Spleen (tissue), 11 donors: ENCODE measurements around the gene ITPR1. TPM values are rescaled to one million over a fixed set of nuclear protein-coding genes. Genes with fewer than 3 reads are reported as not detected.
A peak's percentile ranks its signal among the peaks of the same experiment; 100 is the strongest.

ENCODE experiments used
- DNase-seq: peaks from one replicate; pipeline ENCODE4 v3.0.0-alpha.2; 2020
- H3K27ac ChIP-seq, 8 donors: fragments of 200-600 bp; sonication (generic) in 7 of 8; 1 replicate in 4 of 8; 2 replicates in 4 of 8; pipeline versions ENCODE4 v1.5.0 to v1.8.0; 2016 to 2021; ENCODE audit warnings: inconsistent platforms in 4 of 8, mild to moderate bottlenecking in 4 of 8, moderate library complexity in 1 of 8
- H3K27me3 ChIP-seq, 7 donors: fragments of 200-600 bp; sonication (generic) in 6 of 7; replicated peaks in 1 of 7; 1 replicate in 4 of 7; 2 replicates in 3 of 7; pipeline versions ENCODE4 v1.5.0 to v1.8.0; 2016 to 2021; ENCODE audit warnings: inconsistent platforms in 3 of 7, mild to moderate bottlenecking in 1 of 7
- H3K36me3 ChIP-seq, 6 donors: fragments of 200-600 bp; sonication (generic) in 5 of 6; 1 replicate in 4 of 6; 2 replicates in 2 of 6; pipeline versions ENCODE4 v1.5.0 to v1.8.0; 2016 to 2021; ENCODE audit warnings: inconsistent platforms in 2 of 6
- H3K4me1 ChIP-seq, 6 donors: fragments of 200-600 bp; sonication (generic) in 5 of 6; 1 replicate in 3 of 6; 2 replicates in 3 of 6; pipeline versions ENCODE4 v1.5.0 to v1.8.0; 2016 to 2021; ENCODE audit warnings: inconsistent platforms in 3 of 6
- H3K4me3 ChIP-seq, 8 donors: fragments of 200-600 bp; sonication (generic) in 7 of 8; 1 replicate in 4 of 8; 2 replicates in 4 of 8; pipeline versions ENCODE4 v1.5.0 to v1.8.0; 2016 to 2021; ENCODE audit warnings: inconsistent platforms in 4 of 8, mild to moderate bottlenecking in 4 of 8, moderate library complexity in 2 of 8
- H3K9me3 ChIP-seq, 8 donors: fragments of 200-600 bp; sonication (generic) in 7 of 8; 1 replicate in 4 of 8; 2 replicates in 4 of 8; pipeline versions ENCODE4 v1.5.0 to v1.8.0; 2016 to 2021; ENCODE audit warnings: inconsistent platforms in 4 of 8
- CTCF ChIP-seq, 11 experiments: fragments of 200-600 bp in 7 of 11; fragments of 450-650 bp in 4 of 11; sonication (generic) in 4 of 11; IDR thresholded peaks in 8 of 11; conservative IDR thresholded peaks in 3 of 11; 1 replicate in 7 of 11; 2 replicates in 4 of 11; pipeline versions ENCODE4 v1.4.0 to v1.8.0; 2016 to 2021; ENCODE audit warnings: antibody characterized with exemption in 11 of 11, inconsistent platforms in 4 of 11, mild to moderate bottlenecking in 1 of 11
- POLR2A ChIP-seq, 3 donors: fragments of 450-650 bp; IDR thresholded peaks; one replicate each; pipeline ENCODE4 v1.5.1; 2017; ENCODE audit warnings: antibody characterized with exemption in 3 of 3, mild to moderate bottlenecking in 1 of 3
- POLR2AphosphoS5 ChIP-seq, 3 donors: sonication (generic); formaldehyde crosslinking; IDR thresholded peaks; one replicate each; pipeline ENCODE4 v1.5.1; 2017; ENCODE audit warnings: antibody characterized with exemption in 3 of 3
- WGBS, 5 donors: extraction: QIAGEN DNeasy Blood & Tissue Kit in 3 of 5; methylation state at CpG; one replicate each; pipeline versions ENCODE4 v1.1.5 to v1.1.7; 2013 to 2018; 5-methylcytosine and 5-hydroxymethylcytosine counted together
- intact Hi-C: fragments of 100-400 bp; cut with DNase I; formaldehyde crosslinking; loops from one replicate; pipeline ENCODE4 v1.15.0; 2023; ENCODE audit warnings: low total_unique reads
- polyA plus RNA-seq, 3 donors: library from polyadenylated mRNA; stranded (reverse); fragments of 200-250 nt; gene quantifications; one replicate each; pipeline ENCODE4 v1.2.1, GENCODE V29; 2013
- total RNA-seq, 7 donors: library from RNA; depleted of rRNA in 3 of 7; stranded (reverse); fragments of >200 nt in 3 of 7; fragmentation: NEBNext Ultra II Directional in 4 of 7; extraction: Animal tissue kit (Norgen Biotek cat#: 25700) in 4 of 7; gene quantifications; one replicate each; pipeline versions ENCODE4 v1.1.0 to v1.2.1, GENCODE V29; 2016 to 2021
- donor health status: healthy with polysubstance abuse.
- donor health status: DM: no; HTN: no; CAD: no; lungs with moderate emphysema.
- donor health status: DM: no; HTN: no; CAD: no.
- donor health status: Bipolar disorder and iron deficiency.
- donor health status: healthy.
- donor health status: DM: no; HTN: no; CAD: no.
- donor health status: DM: yes; HTN: yes; CAD: no.

Gene ITPR1
- total and polyA plus RNA-seq, 10 donors = 17.5 to 194 (median 129) TPM

- H3K36me3 ChIP-seq = peaks cover 0 to 48% (median 8%) of the 10 kb centered on the region in 6 donors
- no peaks in the 10 kb centered on the region for H3K9me3 ChIP-seq
- peaks cover 23 to 85% (median 49%) of the 10 kb centered on the region in 6 donors for H3K4me1 ChIP-seq
- no peak for TF ChIP-seq POLR2A (IDR thresholded peaks at IDR 0.05)
- TF ChIP-seq POLR2AphosphoS5 (IDR thresholded peaks at IDR 0.05) = no peak
- no peak for TF ChIP-seq CTCF (IDR thresholded peaks at IDR 0.05 in 8 of 11, conservative IDR thresholded peaks at IDR 0.05 in 3 of 11)
- no peak for DNase-seq
- H3K27ac ChIP-seq = peak overlapping the region in 3 of 8 donors; percentile 82 to 88 (median 82)
- no peak overlapping the region for H3K4me3 ChIP-seq
- intact Hi-C loops = no loop called here
- H3K27me3 ChIP-seq = no peaks in the 10 kb centered on the region
- 88 to 96% (median 92%) methylated on average over 3 of the region's 3 CpGs for WGBS, 5 donors
These were observed 8.3 kb downstream of the ITPR1 start for GRCh38 chr3:4501437-4501836.

- peaks cover 23 to 85% (median 49%) of the 10 kb centered on the region in 6 donors for H3K4me1 ChIP-seq
- H3K9me3 ChIP-seq = no peaks in the 10 kb centered on the region
- no peaks in the 10 kb centered on the region for H3K27me3 ChIP-seq
- intact Hi-C loops = no loop called here
- TF ChIP-seq POLR2AphosphoS5 (IDR thresholded peaks at IDR 0.05) (no peak), CTCF (IDR thresholded peaks at IDR 0.05 in 8 of 11, conservative IDR thresholded peaks at IDR 0.05 in 3 of 11) (no peak), POLR2A (IDR thresholded peaks at IDR 0.05) (no peak)
- peaks cover 0 to 48% (median 8%) of the 10 kb centered on the region in 6 donors for H3K36me3 ChIP-seq
- no peak for DNase-seq
- H3K4me3 ChIP-seq = no peak overlapping the region
- 89 to 94% (median 92%) methylated on average over 9 of the region's 9 CpGs for WGBS, 5 donors
- peak overlapping the region in 4 of 8 donors; percentile 78 to 88 (median 82) for H3K27ac ChIP-seq
These were observed 8.8 kb downstream of the ITPR1 start for GRCh38 chr3:4501927-4502326.

GRCh38 chr3:4503050-4503449 is 9.9 kb downstream of the ITPR1 start:
- intact Hi-C loops = no loop called here
- Histone ChIP-seq H3K36me3 (peaks cover 0 to 40% (median 8%) of the 10 kb centered on the region in 6 donors), H3K27ac (peak overlapping the region; percentile 65 to 88 (median 82)), H3K4me1 (peaks cover 31 to 85% (median 59%) of the 10 kb centered on the region in 6 donors), H3K9me3 (no peaks in the 10 kb centered on the region), H3K27me3 (no peaks in the 10 kb centered on the region), H3K4me3 (peak overlapping the region in 1 of 8 donors; percentile 33)
- TF ChIP-seq POLR2AphosphoS5 (IDR thresholded peaks at IDR 0.05) (peak in 1 of 3 donors; percentile 76), CTCF (IDR thresholded peaks at IDR 0.05 in 8 of 11, conservative IDR thresholded peaks at IDR 0.05 in 3 of 11) (no peak)
- WGBS, 5 donors = 44 to 55% (median 48%) methylated on average over 5 of the region's 5 CpGs
- no peak for DNase-seq

GRCh38 chr3:4504340-4505261 is 11.5 kb downstream of the ITPR1 start:
- TF ChIP-seq POLR2AphosphoS5 (IDR thresholded peaks at IDR 0.05) (peak in 1 of 3 donors; percentile 39), POLR2A (IDR thresholded peaks at IDR 0.05) (no peak)
- WGBS, 5 donors = 6 to 10% (median 9%) methylated on average over 14 of the region's 14 CpGs
- H3K27ac ChIP-seq = peak overlapping the region; percentile 65 to 88 (median 82)
- intact Hi-C loops = no loop called here
- H3K9me3 ChIP-seq = no peaks in the 10 kb centered on the region
- no peak for DNase-seq
- H3K36me3 ChIP-seq = peaks cover 0 to 32% (median 4%) of the 10 kb centered on the region in 6 donors
- no peaks in the 10 kb centered on the region for H3K27me3 ChIP-seq
- peaks cover 38 to 87% (median 61%) of the 10 kb centered on the region in 6 donors for H3K4me1 ChIP-seq
- H3K4me3 ChIP-seq = peak overlapping the region in 7 of 8 donors; percentile 1 to 59 (median 23)
